ENCODE data around the gene TTLL8.

DNA sequence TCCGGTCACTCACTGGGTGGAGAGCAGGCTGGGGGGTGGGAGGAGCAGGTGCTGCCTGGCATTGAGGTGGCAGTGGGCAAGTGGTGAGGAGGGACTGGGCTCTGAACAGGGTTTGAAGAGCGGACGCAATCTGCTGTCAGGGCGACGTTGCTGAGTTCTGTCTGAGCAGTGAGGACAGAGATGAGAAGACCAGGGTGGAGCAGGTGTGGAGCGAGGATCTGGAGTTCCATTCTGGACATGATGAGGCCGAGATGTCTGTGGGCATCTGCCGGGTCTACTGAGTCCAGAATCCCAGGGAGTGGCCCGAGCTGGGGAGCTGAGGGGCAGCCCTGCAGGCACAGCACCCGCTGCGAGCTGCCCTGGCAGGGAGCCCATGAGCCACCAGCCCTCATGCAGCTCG is 29.5 kb upstream of the TTLL8 start:
- TF ChIP-seq, protein P1, sequence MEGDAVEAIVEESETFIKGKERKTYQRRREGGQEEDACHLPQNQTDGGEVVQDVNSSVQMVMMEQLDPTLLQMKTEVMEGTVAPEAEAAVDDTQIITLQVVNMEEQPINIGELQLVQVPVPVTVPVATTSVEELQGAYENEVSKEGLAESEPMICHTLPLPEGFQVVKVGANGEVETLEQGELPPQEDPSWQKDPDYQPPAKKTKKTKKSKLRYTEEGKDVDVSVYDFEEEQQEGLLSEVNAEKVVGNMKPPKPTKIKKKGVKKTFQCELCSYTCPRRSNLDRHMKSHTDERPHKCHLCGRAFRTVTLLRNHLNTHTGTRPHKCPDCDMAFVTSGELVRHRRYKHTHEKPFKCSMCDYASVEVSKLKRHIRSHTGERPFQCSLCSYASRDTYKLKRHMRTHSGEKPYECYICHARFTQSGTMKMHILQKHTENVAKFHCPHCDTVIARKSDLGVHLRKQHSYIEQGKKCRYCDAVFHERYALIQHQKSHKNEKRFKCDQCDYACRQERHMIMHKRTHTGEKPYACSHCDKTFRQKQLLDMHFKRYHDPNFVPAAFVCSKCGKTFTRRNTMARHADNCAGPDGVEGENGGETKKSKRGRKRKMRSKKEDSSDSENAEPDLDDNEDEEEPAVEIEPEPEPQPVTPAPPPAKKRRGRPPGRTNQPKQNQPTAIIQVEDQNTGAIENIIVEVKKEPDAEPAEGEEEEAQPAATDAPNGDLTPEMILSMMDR (IDR thresholded peaks at IDR 0.05; ENCODE audit: poor library complexity, severe bottlenecking) = no peak
- TF ChIP-seq RAD21 (conservative IDR thresholded peaks at IDR 0.05) (no peak), TAF1 (IDR thresholded peaks at IDR 0.05; ENCODE audit: low read depth) (no peak), EP300 (conservative IDR thresholded peaks at IDR 0.05; ENCODE audit: poor library complexity, severe bottlenecking) (no peak), POLR2AphosphoS5 (IDR thresholded peaks at IDR 0.05) (no peak)
